Dermis microvascular lymphatic vessel endothelial cell (primary cell): ENCODE data around the gene SMC5. TPM values are rescaled to one million over a fixed set of nuclear protein-coding genes. Genes with fewer than 3 reads are reported as not detected.
"Not testable (repeated sequence)": the region's sequence is repeated elsewhere in the genome, so short reads cannot be mapped to it uniquely, and the experiment has no call there.

Source experiments
- DNase-seq, 2 donors: peaks; one replicate each; pipeline versions ENCODE4 v3.0.0 to v3.0.0-alpha.2; 2010; ENCODE audit warnings: low read depth in 2 of 2
- total RNA-seq: library from RNA; depleted of rRNA; stranded (reverse); fragments of >200 nt; gene quantifications from 2 replicates; pipeline ENCODE4 v1.2.1, GENCODE V29; 2014

SMC5 gene
- total RNA-seq, 1 donor from 2014 or later: 15.5 TPM

DNA sequence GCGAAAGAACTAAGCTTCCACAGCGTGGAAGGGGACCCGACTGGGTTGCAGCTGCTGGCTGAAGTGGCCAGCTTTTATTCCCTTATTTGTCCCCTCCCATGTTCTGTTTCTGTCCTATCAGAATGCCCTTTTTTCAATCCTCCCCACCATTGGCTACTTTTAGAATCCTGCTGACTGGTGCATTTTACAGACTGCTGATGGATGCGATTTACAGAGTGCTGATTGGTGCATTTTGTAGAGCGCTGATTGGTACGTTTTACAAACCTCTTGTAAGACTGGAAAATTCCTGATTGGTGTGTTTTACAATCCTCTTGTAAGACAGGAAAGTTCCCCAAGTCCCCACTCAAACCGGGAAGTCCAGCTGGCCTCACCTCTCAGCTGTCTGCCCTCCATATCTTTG, 105.0 kb downstream of the SMC5 start:
- no peak for DNase-seq

GRCh38 chr9:70367305-70367930, 108.6 kb downstream of the SMC5 start:
- no peak for DNase-seq

DNA sequence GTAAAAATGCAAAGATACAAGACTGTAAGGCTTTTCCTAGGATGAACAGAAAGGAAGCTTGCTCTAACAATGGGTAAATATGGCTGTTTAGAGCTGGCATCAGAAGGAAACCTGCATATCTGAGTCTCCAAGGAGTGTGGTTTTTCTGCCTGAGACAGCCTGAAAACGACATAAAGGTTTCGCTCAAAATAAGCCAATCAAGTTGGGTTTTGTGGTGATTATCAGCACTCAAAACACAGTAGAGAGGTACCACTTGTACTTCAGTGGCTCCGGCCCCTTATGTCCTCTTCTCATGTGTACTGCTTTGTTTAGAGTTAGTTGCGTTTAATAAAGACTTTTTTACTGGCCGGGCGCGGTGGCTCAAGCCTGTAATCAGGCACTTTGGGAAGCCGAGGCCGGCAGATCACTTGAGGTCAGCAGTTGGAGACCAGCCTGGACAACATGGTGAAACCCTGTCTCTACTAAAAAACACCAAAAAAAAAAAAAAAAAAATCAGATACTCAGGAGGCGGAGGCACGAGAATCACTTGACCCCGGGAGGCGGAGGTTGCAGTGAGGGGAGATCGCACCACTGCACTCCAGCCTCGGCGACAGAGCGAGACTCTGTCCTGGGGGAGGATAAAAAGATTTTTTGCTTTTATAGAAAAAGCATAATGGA, 116.3 kb downstream of the SMC5 start:
- DNase-seq: no peak

DNA sequence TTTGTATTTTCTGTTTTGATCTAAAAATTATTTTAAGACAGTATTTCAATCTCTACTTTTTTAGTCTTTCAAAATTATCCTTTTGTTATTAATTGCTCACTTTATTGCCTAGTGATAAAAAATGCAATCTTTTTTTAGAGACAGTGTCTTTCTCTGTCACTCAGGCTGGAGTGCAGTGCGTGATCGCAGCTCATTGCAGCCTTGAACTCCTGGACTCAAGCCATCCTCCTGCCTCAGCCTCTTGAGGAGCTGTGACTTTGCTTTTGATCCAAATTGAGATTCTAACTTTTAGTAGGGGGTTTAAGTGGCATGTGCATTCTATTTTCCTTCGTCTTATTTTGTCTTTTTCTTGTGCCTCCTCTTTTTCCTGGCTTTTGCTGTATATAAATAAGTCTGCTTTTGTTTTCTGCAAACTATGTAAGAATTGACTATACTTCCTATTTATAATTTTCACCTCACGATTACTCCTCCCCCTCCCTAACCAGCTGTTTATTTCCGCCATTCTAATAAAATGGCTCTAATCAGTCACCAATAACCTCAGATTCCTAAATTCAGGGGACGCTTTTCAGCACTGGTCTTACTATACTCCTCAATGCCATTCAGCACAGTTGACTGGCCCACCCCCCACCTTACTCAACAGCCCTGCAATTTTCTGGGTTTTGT, 123.4 kb downstream of the SMC5 start:
- no peak for DNase-seq

- DNase-seq: no peak
Observed at GRCh38 chr9:70382709-70383605, 124.2 kb downstream of the SMC5 start.

- no peak for DNase-seq
Observed at GRCh38 chr9:70385426-70385825, 126.6 kb downstream of the SMC5 start.

DNA sequence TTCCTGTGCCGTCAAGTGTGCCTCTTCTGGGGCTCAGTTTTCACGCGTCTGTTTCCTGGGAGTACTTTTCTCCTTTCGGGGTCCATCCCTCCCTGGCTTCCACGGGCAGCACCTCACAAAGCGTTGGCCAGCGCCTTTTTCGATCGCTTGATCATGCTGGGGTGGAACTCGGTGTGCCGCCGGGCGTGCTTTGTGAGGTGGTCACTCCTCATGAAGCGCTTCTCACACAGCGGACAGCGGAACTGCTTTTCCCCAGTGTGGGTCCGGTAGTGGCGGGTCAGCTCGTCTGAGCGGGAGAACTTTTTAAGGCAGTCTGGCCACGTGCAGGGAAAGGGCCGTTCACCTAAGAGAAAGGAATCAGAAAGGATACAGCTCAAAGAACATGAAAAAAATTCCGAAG, 128.9 kb downstream of the SMC5 start:
- DNase-seq: no peak

DNA sequence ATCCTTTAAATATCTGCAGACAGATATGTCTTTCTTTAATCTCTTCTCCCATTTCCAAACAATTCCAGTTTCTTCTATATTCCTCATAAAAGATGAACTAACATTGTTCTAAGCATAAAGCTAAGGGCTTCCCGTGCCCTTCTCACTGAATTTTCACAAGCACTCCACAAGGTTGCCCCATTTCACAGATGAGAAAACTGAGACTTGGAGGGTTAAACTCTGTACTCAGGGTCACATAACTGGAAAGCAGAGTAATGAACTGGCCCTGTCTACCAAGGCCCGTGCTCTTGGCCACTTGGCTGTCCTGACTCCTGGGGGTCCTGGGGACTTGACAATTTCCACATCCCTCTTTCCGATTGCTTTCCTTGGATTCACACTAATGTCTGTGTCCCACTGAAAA, 130.4 kb downstream of the SMC5 start:
- DNase-seq: no peak

DNA sequence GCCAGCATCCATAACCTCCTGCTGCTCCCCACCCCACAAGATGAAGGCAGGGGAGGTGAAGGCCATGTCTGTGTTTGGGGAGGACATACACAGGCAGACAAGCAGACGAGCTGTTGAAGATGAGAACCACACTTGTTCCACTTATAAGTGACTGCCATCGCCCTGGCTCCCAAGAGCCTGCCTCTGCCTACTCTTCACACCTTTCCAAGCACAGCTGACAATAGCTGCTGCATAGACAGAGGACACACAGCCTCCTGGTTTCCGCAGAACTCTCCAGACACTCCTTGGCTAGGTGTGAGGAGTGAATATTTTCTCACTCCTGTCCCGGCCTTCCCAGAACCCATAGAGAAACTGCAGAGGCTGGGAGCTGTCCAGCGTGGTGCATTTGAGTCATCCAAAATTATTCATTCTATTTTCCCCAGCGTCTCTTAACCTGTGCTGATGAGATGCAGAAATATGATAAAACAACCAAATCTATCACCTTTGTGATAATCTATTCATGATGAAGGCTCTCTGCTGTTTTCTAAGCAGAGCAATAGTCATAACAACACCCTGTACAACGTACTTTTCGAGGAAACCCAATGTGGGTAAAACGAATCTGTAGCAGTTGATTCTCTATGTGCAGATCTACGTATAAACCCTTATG, 131.0 kb downstream of the SMC5 start:
- DNase-seq: peak in 1 of 2 donors; percentile 50

GRCh38 chr9:70390933-70391341, 132.2 kb downstream of the SMC5 start:
- DNase-seq: peak in 1 of 2 donors; percentile 38

GRCh38 chr9:70392189-70392588, 133.4 kb downstream of the SMC5 start:
- DNase-seq: peak in 1 of 2 donors; percentile 21

DNA sequence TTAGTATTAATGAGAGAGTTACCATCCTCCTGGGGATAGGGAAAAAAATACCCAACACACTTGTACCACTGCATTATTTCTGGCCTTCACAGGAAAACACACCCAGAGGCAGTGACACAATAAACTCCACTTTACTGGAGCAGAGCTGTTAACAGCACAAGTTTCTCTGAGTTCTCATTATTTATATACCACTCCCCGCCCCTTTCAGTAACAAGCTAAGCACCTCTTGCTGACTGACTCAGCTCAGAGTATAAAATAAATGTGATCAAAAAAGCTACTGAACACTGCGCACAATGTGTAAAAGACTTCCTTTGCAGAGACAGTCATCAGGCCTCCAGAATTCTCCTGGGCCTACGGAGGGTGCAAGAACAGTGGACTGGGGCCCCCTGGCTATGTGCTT, 134.1 kb downstream of the SMC5 start:
- DNase-seq: peak in 1 of 2 donors; percentile 10

GRCh38 chr9:70395652-70396051, 136.9 kb downstream of the SMC5 start:
- DNase-seq: no peak

GRCh38 chr9:70398145-70398556, 139.4 kb downstream of the SMC5 start:
- DNase-seq: peak; percentile 36 to 38

GRCh38 chr9:70399141-70399540, 140.4 kb downstream of the SMC5 start:
- no peak for DNase-seq

DNA sequence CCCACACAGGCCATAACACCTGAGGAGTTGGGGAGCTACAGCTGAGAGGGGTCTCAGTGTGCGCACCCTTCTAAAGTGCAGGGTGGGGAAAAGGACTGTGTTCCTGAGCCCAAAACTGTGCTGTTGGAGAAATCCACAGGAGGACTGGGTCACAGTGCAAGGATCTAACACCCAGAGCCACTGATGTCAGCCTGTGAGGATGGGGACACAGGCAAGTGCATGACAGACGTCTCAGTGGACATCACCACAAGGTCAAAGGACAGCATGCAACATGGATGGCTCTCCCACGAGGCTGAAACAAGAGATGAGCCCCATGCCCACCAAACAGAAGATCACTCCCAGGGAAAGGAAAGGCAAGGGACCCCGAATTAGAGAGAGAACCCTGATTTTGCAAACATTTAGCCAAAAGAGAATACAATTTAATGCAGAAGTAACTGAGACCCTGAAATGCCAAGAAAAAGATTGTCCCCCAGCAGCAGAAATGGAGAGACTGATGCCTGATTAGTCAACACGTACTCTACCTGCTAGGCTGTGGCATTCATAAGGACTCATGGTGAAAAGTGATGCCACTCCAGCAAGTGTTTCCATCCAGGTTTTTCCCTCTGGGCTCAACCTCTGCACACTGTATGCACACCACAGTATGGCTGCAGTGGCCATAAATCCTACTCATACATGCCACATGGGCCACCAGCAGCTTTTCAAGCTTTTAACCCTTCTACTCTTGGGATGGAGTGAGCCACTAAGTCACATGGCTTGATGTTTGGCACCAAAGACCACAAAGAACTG, 141.5 kb downstream of the SMC5 start:
- no peak for DNase-seq

DNA sequence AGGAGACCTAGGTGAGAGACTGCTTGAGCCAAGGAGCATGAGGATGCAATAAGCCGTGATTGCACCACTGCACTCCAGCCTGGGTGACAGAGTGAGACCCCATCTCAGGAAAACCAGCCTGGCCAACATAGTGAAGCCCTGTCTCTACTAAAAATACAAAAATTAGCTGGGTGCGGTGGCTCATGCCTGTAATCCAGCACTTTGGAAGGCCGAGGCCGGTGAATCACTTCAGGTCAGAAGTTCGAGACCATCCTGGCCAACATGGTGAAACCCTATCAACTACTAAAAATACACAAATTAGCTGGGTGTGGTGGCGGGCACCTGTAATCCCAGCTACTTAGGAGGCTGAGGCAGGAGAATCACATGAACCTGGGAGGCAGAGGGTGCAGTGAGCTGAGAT, 142.5 kb downstream of the SMC5 start:
- DNase-seq: not testable (repeated sequence)

DNA sequence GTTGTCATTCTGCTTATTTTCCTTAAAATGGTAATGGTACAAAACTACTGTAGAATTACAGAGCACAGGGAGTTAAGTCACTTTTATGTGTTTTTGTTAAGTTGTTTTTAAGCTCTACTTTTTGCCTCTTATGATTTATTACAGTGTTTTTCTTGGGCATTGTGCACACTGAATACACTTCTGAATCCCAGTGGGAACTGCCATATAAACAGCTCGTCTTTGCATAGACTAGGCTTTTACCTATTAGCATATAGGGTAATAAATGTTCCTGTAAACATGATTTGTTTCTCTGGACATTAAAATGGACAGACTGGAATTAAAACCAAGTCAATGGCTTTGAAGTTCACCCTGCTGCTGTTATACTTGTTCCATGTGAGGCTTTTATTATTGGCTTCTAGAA, 143.4 kb downstream of the SMC5 start:
- no peak for DNase-seq

DNA sequence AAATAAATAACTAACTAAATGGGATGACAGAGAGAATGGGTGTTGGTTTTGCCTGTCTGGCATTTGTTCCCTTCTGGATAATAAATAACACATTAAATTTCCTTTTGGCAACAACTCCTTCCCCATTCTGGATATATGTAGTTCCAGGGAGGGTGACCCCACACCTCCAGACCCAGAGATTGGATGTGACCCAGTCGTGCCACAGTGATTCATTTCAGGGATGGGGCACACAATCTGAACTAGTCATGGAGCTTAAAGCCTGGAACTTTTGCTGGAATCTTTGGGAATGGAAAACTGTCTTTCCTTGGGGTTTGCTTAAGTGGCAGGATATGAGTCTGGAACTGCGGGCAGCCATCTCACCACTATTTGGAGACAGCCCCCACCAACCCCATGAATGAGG, 144.4 kb downstream of the SMC5 start:
- DNase-seq: no peak

DNA sequence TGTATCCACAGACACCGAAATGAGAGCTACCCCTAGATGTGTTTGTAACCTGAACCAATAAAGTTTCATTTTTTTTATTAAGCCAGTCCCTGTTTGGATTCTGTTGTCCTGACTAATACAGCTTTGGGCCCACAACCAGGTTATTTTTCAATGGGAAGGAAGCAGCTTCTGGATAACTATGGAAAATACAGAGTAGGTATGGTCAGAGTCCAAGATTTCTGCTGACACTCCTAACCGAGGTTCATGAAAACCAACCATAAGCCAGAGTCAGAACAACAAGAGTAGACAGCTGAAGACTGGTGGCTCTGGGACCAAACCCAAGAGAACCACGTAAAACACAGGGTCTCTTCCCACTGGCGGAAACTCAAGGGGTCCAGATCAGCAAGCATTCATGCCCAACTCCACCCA, 144.8 kb downstream of the SMC5 start:
- peak; percentile 85 to 95 for DNase-seq

GRCh38 chr9:70404261-70404660, 145.5 kb downstream of the SMC5 start:
- no peak for DNase-seq
